ENCODE data around the gene SPIN1. TPM values are rescaled to one million over a fixed set of nuclear protein-coding genes. Genes with fewer than 3 reads are reported as not detected.

Gene SPIN1
- total and polyA plus RNA-seq, 2 of the 8 experiments (the other 6 are each of a cell fraction or from before 2014, with no cell fraction given), result 69.9 to 139 TPM

GRCh38 chr9:88342246-88342645 is 46.0 kb upstream of the SPIN1 start:
- Histone ChIP-seq H3K18ac (ENCODE audit: extremely low read depth, low read length) (no peak overlapping the region), H3K4me1 (replicated peaks in 1 of 4; ENCODE audit: control insufficient read depth in 3 of 4, insufficient read depth in 4 of 4, low read length in 3 of 4) (peaks cover 0 to 5% (median 1%) of the 10 kb centered on the region in 4 experiments; a peak in 3 of 7 replicates), H2BK12ac (ENCODE audit: low read depth, low read length) (no peak overlapping the region), H3K23me2 (ENCODE audit: low read depth, low read length) (no peaks in the 10 kb centered on the region), H2BK20ac (ENCODE audit: low read length) (no peak overlapping the region), H4K8ac (ENCODE audit: extremely low read depth, insufficient read depth, low read length) (no peak overlapping the region), H2AFZ (ENCODE audit: low read length) (0 out of 2 replicates have a peak overlapping the region, but pooled peaks have one; percentile 57), H3K79me2 (ENCODE audit: control insufficient read depth in 1 of 2, insufficient read depth in 2 of 2, low read length in 2 of 2) (no peaks in the 10 kb centered on the region), H4K5ac (ENCODE audit: insufficient read length, low read depth, low read length) (no peak overlapping the region), H3K27me3 (replicated peaks in 1 of 4; ENCODE audit: control insufficient read depth in 3 of 4, extremely low read depth in 1 of 4, insufficient read depth in 3 of 4, low read length in 3 of 4) (no peaks in the 10 kb centered on the region), H2BK15ac (ENCODE audit: low read length) (no peak overlapping the region), H3K36me3 (ENCODE audit: control insufficient read depth in 2 of 4, insufficient read depth in 4 of 4, low read length in 3 of 4) (no peaks in the 10 kb centered on the region), H3K23ac (ENCODE audit: insufficient read length) (no peak overlapping the region), H3K79me1 (ENCODE audit: low read depth, low read length) (no peaks in the 10 kb centered on the region), H4K91ac (replicated peaks; ENCODE audit: insufficient read length, low read length) (no peak overlapping the region), H4K20me1 (replicated peaks in 1 of 2; ENCODE audit: control insufficient read depth in 1 of 2, insufficient read depth in 2 of 2, low read length in 2 of 2) (no peaks in the 10 kb centered on the region), H3K4me3 (ENCODE audit: extremely low read depth in 1 of 4, insufficient read depth in 2 of 4, low read depth in 3 of 4, low read length in 4 of 4) (no peak overlapping the region), H3K27ac (ENCODE audit: low read depth, low read length) (no peak overlapping the region), H2BK120ac (replicated peaks; ENCODE audit: low read depth, low read length) (no peak overlapping the region), H3K4ac (replicated peaks; ENCODE audit: insufficient read length, low read depth, low read length) (no peak overlapping the region), H2BK5ac (ENCODE audit: low read depth, low read length) (no peak overlapping the region), H3K4me2 (ENCODE audit: insufficient read depth in 1 of 2, low read depth in 2 of 2, low read length in 2 of 2) (no peak overlapping the region), H3K56ac (replicated peaks; ENCODE audit: insufficient read length, low read depth, low read length) (no peak overlapping the region), H3K9ac (replicated peaks in 1 of 4; ENCODE audit: extremely low read depth in 1 of 4, low read depth in 3 of 4, low read length in 3 of 4) (no peak overlapping the region), H3K14ac (ENCODE audit: insufficient read length) (no peak overlapping the region), H3K9me3 (ENCODE audit: insufficient read depth in 2 of 2, low read depth in 1 of 2, low read length in 1 of 2) (no peaks in the 10 kb centered on the region), H2AK5ac (ENCODE audit: low read depth, low read length) (no peak overlapping the region)
- no peak for FAIRE-seq
- CTCF ChIA-PET (ENCODE audit: partially characterized antibody), result no interaction called here
- no peak for DNase-seq (ENCODE audit: low read depth in 1 of 2, low spot score in 2 of 2)
- 85% methylated on average over 2 of the region's 2 CpGs; no CpG with 5 or more reads in 1 of the 2 experiments for WGBS, 2 experiments (ENCODE audit: extremely low coverage in 1 of 2, insufficient coverage in 1 of 2, insufficient read length in 1 of 2, insufficient replicate concordance in 2 of 2, low coverage in 1 of 2, low lambda C conversion rate in 2 of 2, missing lambda C conversion rate in 1 of 2)
- POLR2A ChIA-PET (ENCODE audit: partially characterized antibody), result no interaction called here
- TF ChIP-seq CBX8 (IDR thresholded peaks at IDR 0.05; ENCODE audit: borderline replicate concordance, low read depth, low read length) (no peak), GTF2F1 (IDR thresholded peaks at IDR 0.05; ENCODE audit: borderline replicate concordance, low read depth, low read length) (no peak), RFX5 (IDR thresholded peaks at IDR 0.05; ENCODE audit: borderline replicate concordance, low read depth, low read length) (no peak), TEAD4 (IDR thresholded peaks at IDR 0.05; ENCODE audit: low read depth, low read length) (no peak)
